ENCODE data around the gene USP49. TPM values are rescaled to one million over a fixed set of nuclear protein-coding genes. Genes with fewer than 3 reads are reported as not detected.

The USP49 gene
- total and polyA plus RNA-seq, 2 experiments from 2014 or later: 0.97 to 1.2 TPM

DNA sequence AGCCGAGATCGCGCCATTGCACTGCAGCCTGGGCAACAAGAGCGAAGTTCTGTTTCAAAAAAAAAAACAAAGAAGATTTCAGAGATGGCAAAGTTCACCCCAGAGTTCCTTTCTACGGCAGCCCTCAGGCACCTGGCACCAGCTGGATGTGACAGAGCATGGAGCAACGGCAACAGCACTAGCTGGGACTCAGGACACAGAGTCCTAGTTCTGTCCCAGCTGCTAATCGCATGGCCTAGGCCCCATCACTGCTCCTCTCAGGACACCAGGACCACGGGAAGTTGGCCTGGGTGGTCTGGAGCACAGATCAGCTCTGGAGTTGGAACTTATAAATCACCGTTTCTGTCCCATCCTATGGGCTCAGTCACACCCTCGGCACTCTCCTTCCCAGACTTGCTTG, 149.1 kb downstream of the USP49 start:
- H2AFZ ChIP-seq: no peak overlapping the region
- no peaks in the 10 kb centered on the region for H3K9me3 ChIP-seq (ENCODE audit: low read depth)
- H3K27me3 ChIP-seq (replicated peaks; ENCODE audit: insufficient read depth): no peaks in the 10 kb centered on the region; the same call in none of the 2 replicates
- H3K4me1 ChIP-seq (ENCODE audit: insufficient read depth): no peaks in the 10 kb centered on the region
- 66 to 69% methylated on average over 7 to 10 of the region's 10 CpGs for WGBS, 2 experiments (ENCODE audit: low coverage in 1 of 2, low lambda C conversion rate in 2 of 2, missing lambda C conversion rate in 2 of 2)
- no peak overlapping the region for H3K4me3 ChIP-seq
- DNase-seq: no peak
- TF ChIP-seq EZH2 (IDR thresholded peaks at IDR 0.05; ENCODE audit: insufficient read depth, poor library complexity, severe bottlenecking): no peak
- no peak for TF ChIP-seq EZH2phosphoT487 (IDR thresholded peaks at IDR 0.05; ENCODE audit: insufficient read depth, low read depth)
- no peaks in the 10 kb centered on the region for H3K9me2 ChIP-seq (ENCODE audit: insufficient read depth)
- no peak overlapping the region for H3K27ac ChIP-seq
- H4K20me1 ChIP-seq (ENCODE audit: insufficient read depth): no peaks in the 10 kb centered on the region
- no peak overlapping the region for H3K4me2 ChIP-seq (ENCODE audit: unreplicated experiment)
- in situ Hi-C loops (cut with MboI): no loop called here
- no peaks in the 10 kb centered on the region for H3F3A ChIP-seq (ENCODE audit: insufficient read depth)
- H3K79me2 ChIP-seq (ENCODE audit: insufficient read depth): no peaks in the 10 kb centered on the region
- H3K36me3 ChIP-seq (ENCODE audit: low read depth): no peaks in the 10 kb centered on the region
- no peak overlapping the region for H3K9ac ChIP-seq

DNA sequence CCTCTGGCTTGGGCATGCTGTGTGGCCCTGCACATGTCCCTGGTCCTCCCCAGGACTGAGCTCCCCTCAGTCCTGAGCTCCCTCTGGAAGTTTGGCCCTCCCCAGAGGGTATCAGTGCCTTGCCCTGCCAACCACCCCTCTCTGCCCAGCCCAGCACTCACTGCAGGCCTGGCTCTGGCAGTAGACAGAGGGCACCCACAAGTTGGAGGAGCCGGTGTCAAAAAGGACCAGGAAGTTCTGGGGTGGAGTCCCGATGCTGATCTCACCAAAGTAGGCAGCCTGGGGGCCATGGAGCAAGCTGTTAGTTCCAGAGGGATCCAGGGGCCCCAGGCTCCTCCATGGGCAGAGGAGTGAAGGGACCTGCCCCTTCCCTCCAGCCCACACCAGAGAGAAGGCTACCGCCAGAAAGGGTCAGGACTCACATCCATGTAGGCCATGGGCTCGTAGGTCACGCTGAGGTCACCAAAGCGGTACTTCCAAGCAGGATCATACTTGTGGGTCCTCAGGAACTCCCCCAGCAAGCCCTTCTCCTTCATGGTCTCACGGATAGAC, 150.9 kb downstream of the USP49 start:
- no peak for DNase-seq
- no peak for TF ChIP-seq EZH2phosphoT487 (IDR thresholded peaks at IDR 0.05; ENCODE audit: insufficient read depth, low read depth)
- TF ChIP-seq EZH2 (IDR thresholded peaks at IDR 0.05; ENCODE audit: insufficient read depth, poor library complexity, severe bottlenecking): no peak
- no peak overlapping the region for H2AFZ ChIP-seq
- H4K20me1 ChIP-seq (ENCODE audit: insufficient read depth): no peaks in the 10 kb centered on the region
- H3K4me2 ChIP-seq (ENCODE audit: unreplicated experiment): no peak overlapping the region
- no peak overlapping the region for H3K9ac ChIP-seq
- WGBS, 2 experiments (ENCODE audit: low coverage in 1 of 2, low lambda C conversion rate in 2 of 2, missing lambda C conversion rate in 2 of 2): 74 to 79% methylated on average over 6 to 7 of the region's 7 CpGs
- in situ Hi-C loops (cut with MboI): no loop called here
- no peaks in the 10 kb centered on the region for H3K9me3 ChIP-seq (ENCODE audit: low read depth)
- H3K4me3 ChIP-seq: no peak overlapping the region
- no peaks in the 10 kb centered on the region for H3K79me2 ChIP-seq (ENCODE audit: insufficient read depth)
- H3K36me3 ChIP-seq (ENCODE audit: low read depth): no peaks in the 10 kb centered on the region
- H3K4me1 ChIP-seq (ENCODE audit: insufficient read depth): no peaks in the 10 kb centered on the region
- H3K27ac ChIP-seq: no peak overlapping the region
- no peaks in the 10 kb centered on the region; the same call in 1 of the 2 replicates for H3K27me3 ChIP-seq (replicated peaks; ENCODE audit: insufficient read depth)
- no peaks in the 10 kb centered on the region for H3F3A ChIP-seq (ENCODE audit: insufficient read depth)
- no peaks in the 10 kb centered on the region for H3K9me2 ChIP-seq (ENCODE audit: insufficient read depth)

DNA sequence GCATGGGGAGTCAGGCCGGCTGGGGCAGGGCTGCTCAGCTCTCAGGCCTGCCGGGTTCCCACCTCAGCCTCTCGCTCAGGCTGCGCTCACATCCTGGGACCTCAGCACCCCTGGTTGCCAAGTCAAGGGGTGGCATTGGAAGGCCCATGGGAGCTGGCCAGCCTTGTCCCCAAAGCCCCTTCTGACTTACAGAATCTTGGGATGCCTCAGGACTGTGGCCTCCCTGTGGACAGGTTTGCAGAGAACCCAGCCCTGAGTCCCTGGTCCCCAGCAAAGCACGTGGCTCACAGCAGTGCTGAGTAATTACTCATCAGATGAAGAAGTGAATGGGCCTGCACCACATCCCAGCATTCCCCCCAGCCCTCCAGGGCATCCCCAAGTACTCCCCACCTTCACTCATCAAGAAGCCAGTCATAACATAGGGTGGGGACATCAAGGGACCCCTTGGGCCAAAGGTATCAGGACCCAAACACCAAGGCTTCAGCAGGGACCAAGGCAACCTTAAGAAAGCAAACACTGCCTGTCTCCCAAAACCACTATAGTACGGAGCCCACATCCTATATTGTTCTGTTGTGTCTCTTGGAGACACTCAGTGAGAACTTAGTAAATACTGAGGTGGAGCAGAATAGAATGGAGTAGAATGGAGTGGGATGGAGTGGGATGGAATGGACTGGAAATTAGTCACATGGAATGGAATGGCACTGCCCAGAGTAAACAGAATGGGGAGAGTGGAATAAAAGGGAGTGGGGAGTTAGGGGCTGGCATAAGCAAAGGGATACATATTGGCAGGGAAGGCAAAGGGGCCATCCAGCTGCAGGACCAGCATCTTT, 151.6 kb downstream of the USP49 start:
- WGBS, 2 experiments (ENCODE audit: low coverage in 1 of 2, low lambda C conversion rate in 2 of 2, missing lambda C conversion rate in 2 of 2): 74 to 83% methylated on average over 6 of the region's 6 CpGs
- Histone ChIP-seq H3K9ac (no peak overlapping the region), H3K4me3 (no peak overlapping the region), H3F3A (ENCODE audit: insufficient read depth) (no peaks in the 10 kb centered on the region), H3K27me3 (replicated peaks; ENCODE audit: insufficient read depth) (no peaks in the 10 kb centered on the region; the same call in 1 of the 2 replicates), H3K79me2 (ENCODE audit: insufficient read depth) (no peaks in the 10 kb centered on the region), H3K27ac (no peak overlapping the region), H3K36me3 (ENCODE audit: low read depth) (no peaks in the 10 kb centered on the region), H4K20me1 (ENCODE audit: insufficient read depth) (no peaks in the 10 kb centered on the region), H2AFZ (no peak overlapping the region), H3K4me1 (ENCODE audit: insufficient read depth) (no peaks in the 10 kb centered on the region), H3K9me3 (ENCODE audit: low read depth) (no peaks in the 10 kb centered on the region), H3K9me2 (ENCODE audit: insufficient read depth) (no peaks in the 10 kb centered on the region), H3K4me2 (ENCODE audit: unreplicated experiment) (no peak overlapping the region)
- TF ChIP-seq EZH2phosphoT487 (IDR thresholded peaks at IDR 0.05; ENCODE audit: insufficient read depth, low read depth) (no peak), EZH2 (IDR thresholded peaks at IDR 0.05; ENCODE audit: insufficient read depth, poor library complexity, severe bottlenecking) (no peak)
- DNase-seq: no peak
- in situ Hi-C loops (cut with MboI): no loop called here

DNA sequence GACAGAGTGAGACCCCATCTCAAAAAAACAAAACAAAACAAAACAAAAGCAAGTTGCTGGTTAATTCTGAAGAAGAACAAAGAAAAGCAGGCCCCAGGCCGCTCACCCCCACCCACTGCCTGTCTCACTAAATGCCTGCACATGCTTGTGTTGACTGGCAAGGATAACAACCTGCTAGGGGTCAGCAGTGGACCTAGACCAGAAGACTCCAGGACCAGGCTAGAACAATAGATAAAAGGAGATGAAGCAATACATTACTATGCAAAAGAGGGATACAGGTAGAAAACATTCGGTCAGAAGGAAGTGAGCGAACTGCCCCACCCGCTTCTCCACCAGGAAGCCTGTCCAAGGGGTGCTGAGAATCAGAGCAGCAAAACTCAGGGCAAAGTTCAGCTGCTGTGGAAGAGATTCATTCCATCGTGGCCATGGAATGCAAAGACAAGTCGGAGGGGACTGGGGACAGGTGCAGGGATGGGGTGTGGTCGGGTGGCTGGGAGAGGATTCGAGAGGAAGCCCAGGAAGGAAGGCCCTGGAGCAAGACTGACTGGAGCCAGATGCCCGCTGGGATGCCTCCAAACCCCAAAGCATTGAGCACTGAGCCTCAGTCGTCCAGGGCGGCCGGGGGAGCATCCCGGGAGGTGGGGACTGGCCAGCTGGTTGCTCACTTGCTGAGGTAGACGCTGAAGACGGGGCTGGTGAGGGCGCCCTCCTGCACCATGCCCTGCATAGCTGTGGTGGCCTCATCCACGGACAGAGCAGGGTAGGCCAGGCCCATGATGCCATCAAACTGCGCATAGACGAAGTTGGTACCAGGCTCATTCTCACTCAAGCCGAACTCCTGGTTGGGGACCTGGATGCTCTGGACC, 153.3 kb downstream of the USP49 start:
- DNase-seq: no peak
- in situ Hi-C loops (cut with MboI): no loop called here
- no peaks in the 10 kb centered on the region for H3F3A ChIP-seq (ENCODE audit: insufficient read depth)

More for the DNA sequence above, 153.3 kb downstream of the USP49 start:
- H3K4me1 ChIP-seq (ENCODE audit: insufficient read depth): no peaks in the 10 kb centered on the region
- no peak overlapping the region for H3K4me2 ChIP-seq (ENCODE audit: unreplicated experiment)
- H2AFZ ChIP-seq: no peak overlapping the region
- no peaks in the 10 kb centered on the region for H3K9me3 ChIP-seq (ENCODE audit: low read depth)
- no peak overlapping the region for H3K4me3 ChIP-seq
- 78 to 84% methylated on average over 14 to 20 of the region's 20 CpGs for WGBS, 2 experiments (ENCODE audit: low coverage in 1 of 2, low lambda C conversion rate in 2 of 2, missing lambda C conversion rate in 2 of 2)
- H3K27me3 ChIP-seq (replicated peaks; ENCODE audit: insufficient read depth): no peaks in the 10 kb centered on the region; the same call in 1 of the 2 replicates
- no peaks in the 10 kb centered on the region for H4K20me1 ChIP-seq (ENCODE audit: insufficient read depth)
- H3K36me3 ChIP-seq (ENCODE audit: low read depth): no peaks in the 10 kb centered on the region
- H3K9me2 ChIP-seq (ENCODE audit: insufficient read depth): no peaks in the 10 kb centered on the region
- no peak overlapping the region for H3K9ac ChIP-seq
- TF ChIP-seq EZH2 (IDR thresholded peaks at IDR 0.05; ENCODE audit: insufficient read depth, poor library complexity, severe bottlenecking) (no peak), EZH2phosphoT487 (IDR thresholded peaks at IDR 0.05; ENCODE audit: insufficient read depth, low read depth) (no peak)
- H3K79me2 ChIP-seq (ENCODE audit: insufficient read depth): no peaks in the 10 kb centered on the region
- no peak overlapping the region for H3K27ac ChIP-seq

All from GM23248 (cell line).